ENCODE measurements around the gene IL23A.

IL23A gene

GRCh38 chr12:56362130-56363059 is 23.7 kb downstream of the IL23A start, which contains the start of gene APOF:
TSS of gene APOF (minus strand) at chr12:56362857. CDS start at chr12:56362745, 112 bp downstream.
- no peak for DNase-seq

DNA sequence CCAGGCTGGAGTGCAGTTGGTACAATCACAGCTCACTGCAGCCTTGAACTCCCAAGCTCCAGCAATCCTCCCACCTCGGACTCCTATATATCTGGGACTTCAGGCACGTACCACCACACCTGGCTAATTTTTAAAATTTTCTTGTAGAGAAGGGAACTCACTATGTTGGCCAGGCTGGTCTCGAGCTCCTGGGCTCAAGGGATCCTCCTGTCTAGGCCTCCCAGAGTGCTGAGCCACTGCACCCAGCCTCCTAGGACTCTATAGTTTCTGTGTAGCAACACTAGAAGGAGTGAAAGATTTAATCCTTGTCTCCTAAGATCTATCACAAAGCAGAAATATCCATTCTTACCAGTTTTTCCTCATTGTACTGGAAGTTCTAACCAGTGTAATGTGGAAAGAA is 28.3 kb downstream of the IL23A start:
- DNase-seq, result no peak

DNA sequence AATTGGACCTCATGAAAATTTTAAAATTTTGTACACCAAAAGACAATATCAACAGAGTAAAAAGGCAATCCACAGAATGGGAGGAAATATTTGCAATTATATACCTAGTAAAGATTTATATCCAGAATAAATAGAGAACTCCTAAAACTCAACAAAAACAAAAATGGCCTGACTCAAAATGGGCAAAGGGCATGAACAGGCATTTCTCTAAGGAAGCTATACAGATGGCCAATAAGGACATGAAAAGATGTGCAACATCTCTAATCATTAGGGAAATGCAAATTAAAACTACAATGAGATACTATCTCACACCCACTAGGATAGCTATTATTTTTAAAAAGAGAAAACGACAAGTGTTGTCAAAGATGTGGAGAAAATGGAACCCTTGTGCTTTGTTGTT is 34.8 kb downstream of the IL23A start:
- no peak for DNase-seq

DNA sequence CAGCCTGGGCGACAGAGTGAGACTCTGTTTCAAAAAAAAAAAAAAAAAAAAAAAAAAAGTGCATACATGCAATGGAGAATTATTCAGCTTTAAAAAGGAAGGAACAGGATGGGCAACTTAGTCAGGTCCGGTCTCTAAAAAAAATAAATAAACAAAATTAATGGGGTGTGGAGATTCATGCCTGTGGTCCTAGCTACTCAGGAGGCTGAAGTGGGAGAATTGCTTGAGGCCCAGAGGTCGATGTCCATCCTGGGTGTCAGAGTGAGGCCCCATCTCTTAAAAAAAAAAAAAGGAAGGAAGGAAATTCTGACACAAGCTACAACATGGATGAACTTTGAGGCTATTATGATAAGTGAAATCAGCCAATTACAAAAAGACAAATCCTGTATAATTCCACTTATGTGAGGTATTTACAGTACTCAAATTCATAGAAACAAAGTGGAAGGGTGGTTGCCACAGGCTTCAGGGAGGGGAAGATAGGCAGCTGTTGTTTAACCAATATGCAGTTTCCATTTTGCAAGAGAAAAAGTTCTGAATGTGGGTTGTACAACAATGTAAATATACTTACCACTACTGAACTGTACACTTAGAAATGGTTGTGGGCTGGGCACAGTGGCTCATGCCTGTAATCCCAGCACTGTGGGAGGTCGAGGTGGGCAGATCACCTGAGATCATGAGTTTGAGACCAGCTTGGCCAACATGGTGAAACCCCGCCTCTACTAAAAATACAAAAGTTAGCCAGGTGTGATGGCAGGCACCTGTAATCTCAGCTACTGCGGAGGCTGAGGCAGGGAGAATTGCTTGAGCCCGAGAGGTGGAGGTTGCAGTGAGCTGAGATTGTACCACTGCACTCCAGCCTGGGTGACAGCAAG is 36.3 kb downstream of the IL23A start:
- DNase-seq, result no peak

- no peak for DNase-seq
Observed at GRCh38 chr12:56375598-56376434, 37.1 kb downstream of the IL23A start.

DNA sequence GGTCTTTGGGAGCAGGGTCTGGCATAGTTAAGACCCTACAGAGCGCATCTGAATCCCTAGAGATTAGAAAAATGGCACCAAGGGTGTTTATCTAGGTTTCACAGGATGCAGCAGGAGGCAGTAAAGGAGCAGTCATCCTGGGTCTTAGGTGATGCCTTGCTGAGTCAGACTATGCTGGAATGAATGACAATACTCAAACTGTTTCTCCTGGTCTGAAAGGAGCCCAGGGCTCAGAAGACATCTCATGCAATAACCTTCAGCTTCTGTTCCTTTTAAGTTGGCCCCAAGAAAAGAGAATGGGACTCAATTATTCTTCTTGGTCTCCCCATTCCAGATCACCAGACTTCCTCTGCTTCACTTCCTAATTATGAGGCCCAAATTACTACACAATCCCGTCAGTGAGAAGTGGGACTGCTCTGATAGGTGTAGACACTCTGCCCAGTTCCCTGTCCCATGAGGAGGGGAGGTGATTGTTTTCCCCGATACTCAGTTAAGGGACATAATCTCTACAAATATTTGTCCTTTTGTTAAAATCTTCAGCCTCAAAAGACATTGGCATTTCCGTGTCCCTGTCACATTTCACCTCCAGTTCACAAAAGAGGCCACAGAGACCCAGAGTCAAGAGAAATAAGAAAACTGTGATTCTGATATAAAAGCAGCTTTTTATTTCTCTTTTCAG is 38.8 kb downstream of the IL23A start:
- no peak for DNase-seq

GRCh38 chr12:56377989-56378316 is 39.3 kb downstream of the IL23A start:
- DNase-seq, result no peak

DNA sequence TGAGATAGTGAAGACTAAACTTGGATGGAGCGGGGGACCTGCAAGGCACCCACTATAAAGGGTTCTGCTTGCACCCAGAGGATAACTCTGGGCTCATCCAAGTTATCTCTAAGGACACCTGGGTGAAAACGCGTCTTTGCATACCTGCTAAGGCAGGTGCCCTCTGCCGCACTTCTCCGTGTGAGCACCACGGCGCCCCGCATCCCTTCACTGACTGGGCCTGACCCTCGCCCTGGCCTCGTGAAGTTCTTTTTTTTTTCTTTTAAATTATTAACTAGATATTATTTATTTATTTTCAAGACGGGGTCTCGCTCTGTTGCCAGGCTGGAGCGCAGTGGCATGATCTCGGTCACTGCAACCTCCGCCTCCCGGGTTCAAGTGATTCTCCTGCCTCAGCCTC is 43.9 kb downstream of the IL23A start:
- DNase-seq, result no peak

DNA sequence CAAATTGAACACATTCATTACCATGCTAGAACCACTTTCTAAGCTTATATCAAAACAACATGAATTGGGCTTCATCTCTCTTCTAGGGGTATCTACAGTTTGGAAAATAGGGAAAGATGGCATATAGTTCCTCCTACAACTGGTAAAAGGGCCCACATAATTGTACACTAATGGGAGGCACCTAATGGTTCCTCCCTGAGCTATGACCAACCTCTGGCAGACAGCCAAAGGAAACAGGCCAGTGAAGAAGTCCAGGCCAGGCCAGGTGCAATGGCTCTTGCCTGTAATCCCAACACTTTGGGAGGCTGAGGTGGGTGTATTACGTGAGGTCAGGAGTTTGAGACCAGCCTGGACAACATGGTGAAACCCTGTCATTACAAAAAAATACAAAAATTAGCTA is 47.2 kb downstream of the IL23A start:
- no peak for DNase-seq

DNA sequence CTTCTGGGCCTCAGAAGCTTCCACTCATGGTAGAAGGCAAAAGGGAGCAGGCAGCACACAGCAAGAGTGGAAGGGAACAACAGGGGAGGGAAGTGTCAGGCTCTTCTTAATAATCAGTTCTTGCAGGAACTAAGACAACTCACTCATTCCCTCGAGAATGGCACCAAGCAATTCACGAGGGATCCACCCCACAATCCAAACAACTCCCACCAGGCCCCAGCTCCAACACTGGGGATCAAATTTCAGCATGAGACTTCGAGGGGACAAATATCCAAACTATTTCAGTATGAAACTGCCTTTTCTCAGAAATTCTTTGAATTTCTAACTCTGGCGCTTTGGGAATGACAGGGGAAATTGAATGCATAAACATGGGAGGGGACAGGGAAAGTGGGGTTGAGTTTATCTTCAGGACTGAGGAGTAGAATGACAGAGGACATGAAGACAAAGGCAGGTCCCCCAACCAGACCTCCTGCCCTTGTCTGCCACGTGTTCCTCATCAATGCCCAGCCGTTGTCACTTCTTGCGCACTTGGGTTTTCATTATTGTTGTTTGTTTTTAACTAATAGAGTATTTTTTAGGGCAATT is 48.6 kb downstream of the IL23A start:
- DNase-seq, result no peak

DNA sequence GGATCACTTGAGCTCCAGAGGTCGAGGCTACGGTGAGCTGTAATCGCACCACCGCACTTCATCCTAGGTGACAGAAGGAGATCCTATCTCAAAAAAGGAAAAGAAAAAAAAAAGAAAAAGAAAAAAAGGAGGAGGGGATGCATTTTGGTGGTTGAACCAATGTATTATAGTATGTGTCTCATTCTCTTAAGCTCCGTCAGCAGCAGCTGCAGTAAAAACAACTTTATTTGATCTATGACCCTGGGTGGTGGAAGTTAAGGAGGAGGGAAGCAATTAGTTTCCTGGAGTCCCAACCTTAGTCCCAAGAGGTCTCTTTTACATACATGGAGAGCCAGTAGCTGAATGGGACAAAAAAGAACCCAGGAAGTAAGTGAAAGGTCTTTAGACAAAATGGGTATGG is 50.7 kb downstream of the IL23A start:
- no peak for DNase-seq

Measured in hippocampal formation (tissue), 2 donors.